B cell (primary cell): Measurements from ENCODE around the gene TYW1.
"Not testable (repeated sequence)": the region's sequence is repeated elsewhere in the genome, so short reads cannot be mapped to it uniquely, and the experiment has no call there.

ENCODE experiments used
- EZH2 ChIP-seq: IDR thresholded peaks from 2 replicates; pipeline ENCODE4 v1.6.1; 2012; ENCODE audit warnings: borderline replicate concordance, low read depth, mild to moderate bottlenecking, moderate library complexity, low read length; ENCODE audit not compliant: insufficient read depth, poor library complexity, severe bottlenecking
- TF ChIP-seq, protein P1 (sequence below): fragments of 200-600 bp; IDR thresholded peaks from one replicate; pipeline ENCODE4 v1.8.0; 2022; ENCODE audit warnings: antibody characterized with exemption, mild to moderate bottlenecking

DNA sequence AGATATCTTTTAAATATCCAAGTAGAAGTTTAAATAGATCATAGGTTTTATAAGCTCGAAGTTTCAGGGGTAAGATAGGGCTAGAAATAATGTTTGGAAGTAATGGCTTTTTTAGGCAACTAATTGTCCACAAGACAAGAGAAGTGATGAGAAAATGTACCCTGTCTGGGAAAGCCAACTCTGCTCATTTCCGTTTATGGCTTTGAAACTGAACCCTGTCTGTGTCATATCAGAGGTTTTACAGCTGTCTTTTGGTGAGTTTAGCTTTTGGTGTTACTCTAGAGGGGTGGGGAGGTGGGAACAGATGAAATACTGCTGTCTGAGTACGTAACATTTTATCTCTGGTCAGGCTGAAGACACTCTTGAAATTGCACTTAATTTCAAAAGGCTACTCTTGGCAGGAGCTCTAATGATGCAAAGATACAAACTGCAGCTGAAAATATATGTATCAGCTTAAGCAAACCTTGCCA lies 189.1 kb downstream of the TYW1 start:
- TF ChIP-seq, protein P1, sequence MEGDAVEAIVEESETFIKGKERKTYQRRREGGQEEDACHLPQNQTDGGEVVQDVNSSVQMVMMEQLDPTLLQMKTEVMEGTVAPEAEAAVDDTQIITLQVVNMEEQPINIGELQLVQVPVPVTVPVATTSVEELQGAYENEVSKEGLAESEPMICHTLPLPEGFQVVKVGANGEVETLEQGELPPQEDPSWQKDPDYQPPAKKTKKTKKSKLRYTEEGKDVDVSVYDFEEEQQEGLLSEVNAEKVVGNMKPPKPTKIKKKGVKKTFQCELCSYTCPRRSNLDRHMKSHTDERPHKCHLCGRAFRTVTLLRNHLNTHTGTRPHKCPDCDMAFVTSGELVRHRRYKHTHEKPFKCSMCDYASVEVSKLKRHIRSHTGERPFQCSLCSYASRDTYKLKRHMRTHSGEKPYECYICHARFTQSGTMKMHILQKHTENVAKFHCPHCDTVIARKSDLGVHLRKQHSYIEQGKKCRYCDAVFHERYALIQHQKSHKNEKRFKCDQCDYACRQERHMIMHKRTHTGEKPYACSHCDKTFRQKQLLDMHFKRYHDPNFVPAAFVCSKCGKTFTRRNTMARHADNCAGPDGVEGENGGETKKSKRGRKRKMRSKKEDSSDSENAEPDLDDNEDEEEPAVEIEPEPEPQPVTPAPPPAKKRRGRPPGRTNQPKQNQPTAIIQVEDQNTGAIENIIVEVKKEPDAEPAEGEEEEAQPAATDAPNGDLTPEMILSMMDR = not testable (repeated sequence)
- TF ChIP-seq EZH2 = not testable (repeated sequence)
